Left forelimb (tissue), 1 donor: Measurements from ENCODE around the gene NOTCH1.
"Not testable (repeated sequence)": the region's sequence is repeated elsewhere in the genome, so short reads cannot be mapped to it uniquely, and the experiment has no call there.

Experiments
- DNase-seq: peaks from one replicate; pipeline ENCODE4 v3.0.0-alpha.2; 2018; ENCODE audit warnings: low spot score

NOTCH1 gene

DNA sequence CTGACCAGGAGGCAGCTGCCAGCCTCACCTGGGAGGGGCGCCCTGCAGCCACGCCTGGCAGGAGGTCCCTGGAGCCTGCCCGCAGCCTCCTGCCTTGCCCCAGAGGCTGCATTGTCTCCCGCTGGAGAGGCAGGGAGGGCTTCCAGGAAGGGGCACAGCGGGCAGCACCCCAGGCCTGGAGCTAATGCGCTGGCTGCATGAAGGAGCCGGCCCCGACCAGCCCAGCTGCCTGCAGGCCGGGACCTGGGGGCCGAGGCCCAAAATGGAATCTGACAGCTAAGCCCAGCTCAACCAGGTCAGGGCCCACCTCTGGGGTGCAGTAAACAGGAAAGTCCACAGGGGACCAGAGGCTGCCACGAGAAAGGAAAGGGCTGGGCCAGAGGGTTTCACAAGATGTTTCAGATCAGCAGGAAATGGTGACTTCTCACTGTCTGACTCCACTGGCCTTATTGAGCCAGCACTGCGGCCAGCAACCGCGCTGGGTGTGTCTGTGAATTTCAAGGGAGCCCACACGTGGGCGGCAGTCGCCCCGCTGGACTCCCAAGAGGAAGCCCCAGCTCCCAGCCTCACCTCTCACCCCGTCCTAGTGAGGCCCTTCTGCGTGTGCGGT, 18.6 kb upstream of the NOTCH1 start:
- DNase-seq = no peak

DNA sequence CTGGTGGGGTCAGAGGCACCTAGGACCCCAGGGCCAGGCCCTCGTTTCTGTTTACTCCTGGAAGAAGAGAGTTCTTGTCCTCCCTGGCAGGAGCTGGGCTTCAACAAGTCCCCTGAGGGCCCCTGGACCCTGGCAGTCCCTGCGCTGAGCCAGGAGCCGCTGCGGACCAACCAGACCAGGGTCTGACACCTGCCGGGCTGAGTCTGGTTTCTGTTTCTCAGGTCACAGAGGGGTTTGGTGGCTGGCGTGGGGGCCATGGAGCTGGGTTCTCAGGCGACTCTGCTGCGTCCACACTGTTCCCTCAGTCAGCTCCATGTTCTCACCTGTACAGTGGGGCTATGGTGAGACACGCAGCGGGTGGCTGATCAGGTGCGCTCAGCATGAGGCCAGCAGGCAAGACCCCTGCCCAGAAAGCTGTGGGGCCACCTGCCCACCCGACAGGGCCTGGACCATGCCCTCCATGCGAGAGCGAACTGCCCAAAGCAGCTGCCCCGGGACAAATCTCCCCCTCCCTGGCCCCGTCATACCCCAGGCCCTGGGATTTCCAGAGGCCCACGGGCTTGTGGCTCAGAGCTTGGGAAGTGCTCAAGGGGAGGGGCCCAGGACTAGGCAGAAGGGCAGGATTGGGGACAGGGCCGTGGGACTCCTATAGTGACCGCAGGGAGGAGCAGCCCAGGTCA, 17.9 kb upstream of the NOTCH1 start:
- DNase-seq = no peak

DNA sequence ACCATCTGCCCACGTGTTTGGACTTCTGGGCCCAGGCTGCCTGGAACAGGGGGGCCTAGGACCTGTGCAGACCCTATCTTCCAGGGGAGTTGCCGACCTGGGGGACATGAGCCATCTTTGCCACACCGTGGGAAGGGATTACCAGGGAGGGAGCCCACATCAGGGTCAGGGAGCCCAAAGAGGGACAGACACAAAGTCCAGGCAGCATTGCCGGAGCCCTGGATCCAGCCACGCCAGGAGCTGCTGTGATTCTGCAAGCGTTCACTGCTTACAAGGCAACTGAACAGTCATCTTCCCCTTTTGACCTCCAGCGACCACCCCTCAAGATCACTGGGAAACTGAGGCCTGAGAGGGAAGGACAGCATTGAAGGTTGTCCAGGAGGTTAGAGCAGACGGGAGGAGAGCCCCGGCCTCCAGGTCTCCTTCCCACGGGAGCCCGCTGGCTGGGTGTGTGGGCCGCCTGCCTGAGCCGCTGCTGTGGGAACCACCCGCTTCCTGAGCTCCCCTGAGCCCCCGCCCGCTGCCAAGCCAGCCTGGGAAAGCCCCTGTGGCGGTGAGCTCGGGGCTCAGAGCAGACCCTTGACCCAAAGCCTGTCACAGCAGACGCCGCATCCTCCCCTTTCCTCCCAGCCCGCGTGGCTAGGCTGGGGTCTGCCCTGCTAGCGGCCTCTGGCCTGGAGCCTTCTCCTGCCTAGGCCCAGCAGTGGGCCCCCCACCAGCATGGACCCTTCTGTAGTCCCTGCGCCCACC, 17.1 kb upstream of the NOTCH1 start:
- no peak for DNase-seq

DNA sequence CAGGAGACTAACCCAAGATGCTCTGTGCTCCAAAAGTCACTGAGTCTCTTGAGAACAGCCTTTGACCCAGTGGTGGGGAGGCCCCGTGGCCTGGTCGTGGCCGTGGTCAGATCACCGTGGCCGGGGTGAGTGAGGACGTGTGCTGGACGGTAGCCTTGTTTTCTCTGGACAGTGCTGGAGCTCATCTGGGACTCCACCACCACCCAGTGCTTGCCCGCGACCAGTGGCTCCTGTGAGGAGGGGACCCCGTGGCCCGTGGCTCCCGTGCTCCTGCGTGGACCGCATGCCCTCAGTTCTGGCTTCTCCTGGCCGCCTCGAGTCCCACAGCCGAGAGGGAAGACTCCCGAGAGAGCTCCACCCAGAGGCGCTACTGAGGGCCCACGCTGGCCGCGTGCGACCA, 15.9 kb upstream of the NOTCH1 start:
- no peak for DNase-seq

DNA sequence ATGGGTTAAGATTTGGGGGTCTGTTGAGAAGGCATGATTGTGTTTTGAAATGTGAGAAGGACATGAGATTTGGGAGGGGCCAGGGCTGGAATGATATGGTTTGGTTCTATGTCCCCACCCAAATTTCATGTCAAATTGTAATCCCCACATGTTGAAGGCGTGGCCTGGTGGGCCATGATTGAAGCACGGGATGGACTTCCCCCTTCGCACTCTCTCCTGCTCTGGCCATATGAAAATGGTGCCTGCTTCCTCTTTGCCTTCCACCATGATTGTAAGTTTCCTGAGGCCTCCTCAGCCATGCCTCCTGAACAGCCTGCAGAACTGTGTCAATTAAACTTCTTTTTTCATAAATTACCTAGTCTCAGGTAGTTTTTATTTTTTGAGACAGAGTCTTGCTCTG, 14.7 kb upstream of the NOTCH1 start:
- no peak for DNase-seq

DNA sequence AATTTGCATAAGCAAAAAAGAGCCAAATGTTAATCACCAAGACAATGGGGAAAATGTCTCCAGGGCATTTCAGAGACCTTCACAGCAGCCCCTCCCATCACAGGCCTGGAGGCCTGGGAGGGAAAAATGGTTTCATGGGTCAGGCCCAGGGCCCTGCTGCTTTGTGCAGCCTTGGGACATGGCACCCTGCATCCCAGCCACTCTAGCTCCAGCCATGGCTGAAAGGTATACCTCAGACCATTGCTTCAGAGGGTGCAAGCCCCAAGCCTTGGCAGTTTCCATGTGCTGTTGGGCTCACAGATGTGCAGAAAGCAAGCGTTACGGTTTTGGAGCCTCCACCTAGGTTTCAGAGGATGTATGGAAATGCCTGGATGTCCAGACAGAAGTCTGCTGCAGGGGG, 13.5 kb upstream of the NOTCH1 start:
- not testable (repeated sequence) for DNase-seq

DNA sequence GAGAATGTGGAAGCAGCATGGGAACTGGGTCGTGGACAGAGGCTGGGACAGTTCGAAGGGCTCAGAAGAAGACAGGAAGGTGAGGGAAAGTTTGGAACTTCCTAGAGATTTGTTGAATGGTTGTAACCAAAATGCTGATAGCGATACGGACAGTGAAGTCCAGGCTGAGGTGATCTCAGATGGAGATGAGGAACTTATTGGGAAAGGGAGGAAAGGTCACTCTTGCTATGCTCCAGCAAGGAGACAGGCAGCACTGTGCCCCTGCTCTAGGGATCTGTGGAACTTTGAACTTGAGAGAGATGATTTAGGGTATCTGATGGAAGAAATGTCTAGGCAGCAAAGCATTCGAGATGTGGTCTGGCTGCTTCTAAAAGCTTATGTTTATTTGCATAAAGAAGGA, 13.0 kb upstream of the NOTCH1 start:
- not testable (repeated sequence) for DNase-seq

DNA sequence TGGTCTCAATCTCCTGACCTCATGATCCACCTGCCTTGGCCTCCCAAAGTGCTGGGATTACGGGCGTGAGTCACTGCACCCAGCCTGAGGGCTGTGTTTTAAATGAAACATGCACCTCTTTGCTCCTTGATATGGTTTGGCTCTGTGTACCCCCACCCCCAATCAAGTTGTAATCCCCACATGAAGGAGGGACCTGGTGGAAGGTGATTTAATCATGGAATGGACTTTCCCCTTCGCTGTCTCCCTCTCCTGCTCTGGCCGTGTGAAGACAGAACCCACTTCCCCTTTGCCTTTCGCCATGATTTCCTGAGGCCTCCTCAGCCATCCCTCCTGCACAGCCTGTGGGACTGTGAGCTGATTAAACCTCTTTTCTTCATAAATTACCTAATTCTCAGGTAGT, 12.5 kb upstream of the NOTCH1 start:
- DNase-seq = no peak

DNA sequence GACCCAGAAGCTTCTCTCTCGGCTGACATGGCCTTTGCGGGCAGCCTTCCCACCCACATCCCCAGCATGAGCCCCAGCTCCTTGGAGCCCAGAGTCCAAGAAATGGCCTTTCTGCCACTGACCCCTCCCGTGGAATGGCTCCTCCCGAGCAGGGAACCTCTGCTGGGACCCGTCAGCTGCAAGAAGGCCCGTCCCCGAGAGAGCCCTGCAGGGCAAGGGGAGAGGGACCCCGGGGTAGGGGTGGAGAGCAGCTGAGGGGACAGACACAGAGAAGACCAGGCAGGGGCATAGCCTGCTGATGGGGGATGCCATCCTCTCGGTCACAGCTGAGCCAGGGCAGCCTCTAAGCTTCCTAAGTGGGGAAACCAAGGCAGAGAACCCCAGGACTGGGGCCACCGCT, 11.2 kb upstream of the NOTCH1 start:
- no peak for DNase-seq

DNA sequence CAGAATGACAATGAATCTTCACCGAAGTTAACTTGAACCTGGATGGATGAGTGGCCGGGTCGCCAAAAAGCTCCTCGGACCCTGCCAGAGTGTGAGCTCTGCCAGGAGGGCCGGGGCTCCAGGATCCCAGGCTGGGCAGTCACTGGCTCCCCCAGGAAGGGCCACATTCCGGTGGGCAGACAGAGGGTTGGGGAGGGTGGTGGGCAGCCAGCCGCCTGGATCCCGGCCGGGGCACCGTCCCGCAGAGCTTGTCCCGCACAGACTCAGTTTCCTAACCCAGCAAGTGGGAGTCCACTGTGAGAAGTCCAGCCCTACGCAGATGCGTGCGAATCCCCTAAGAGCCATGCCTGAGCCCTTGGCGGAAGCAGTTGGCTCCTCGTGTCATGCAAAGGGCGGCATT, 10.3 kb upstream of the NOTCH1 start:
- no peak for DNase-seq

DNA sequence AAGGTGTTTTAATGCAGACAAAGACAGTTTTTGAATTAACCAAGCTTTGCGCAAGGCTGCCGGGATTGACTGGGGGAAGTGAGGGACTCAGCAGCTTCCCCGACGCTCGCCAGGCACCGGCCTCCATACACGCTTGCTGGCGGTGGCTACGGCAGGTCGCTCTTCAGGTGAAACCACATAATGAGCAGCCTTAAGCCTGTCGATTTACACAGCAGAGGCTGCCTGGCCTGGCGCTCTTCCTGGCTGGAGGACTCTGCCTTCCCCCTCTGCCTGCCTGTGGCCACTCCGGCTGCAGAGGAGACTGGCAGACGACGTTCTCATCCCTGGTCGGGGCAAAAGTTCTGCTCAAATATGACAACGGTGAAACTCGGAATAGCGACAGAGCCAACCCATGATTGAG, 9.0 kb upstream of the NOTCH1 start:
- DNase-seq = no peak

DNA sequence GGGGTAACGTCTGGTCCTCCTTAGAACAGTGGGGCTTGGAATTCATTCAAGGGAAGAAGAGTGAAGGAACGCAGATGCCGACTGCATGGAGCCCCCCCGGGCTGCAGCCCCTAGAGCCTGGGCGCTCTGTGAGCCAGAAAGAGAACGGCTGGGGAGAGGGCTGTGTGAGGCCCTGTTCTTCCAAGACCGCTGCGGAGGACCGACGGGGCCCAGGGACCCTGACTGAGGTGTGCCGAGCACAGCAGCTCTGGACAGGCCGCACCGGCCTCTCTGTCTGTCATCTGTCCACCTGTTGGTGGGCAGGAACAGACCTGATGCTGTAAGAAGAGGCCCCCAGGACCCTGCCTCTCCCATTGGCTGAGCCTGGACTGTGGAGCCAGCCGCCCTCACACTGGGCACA, 7.7 kb upstream of the NOTCH1 start:
- no peak for DNase-seq

DNA sequence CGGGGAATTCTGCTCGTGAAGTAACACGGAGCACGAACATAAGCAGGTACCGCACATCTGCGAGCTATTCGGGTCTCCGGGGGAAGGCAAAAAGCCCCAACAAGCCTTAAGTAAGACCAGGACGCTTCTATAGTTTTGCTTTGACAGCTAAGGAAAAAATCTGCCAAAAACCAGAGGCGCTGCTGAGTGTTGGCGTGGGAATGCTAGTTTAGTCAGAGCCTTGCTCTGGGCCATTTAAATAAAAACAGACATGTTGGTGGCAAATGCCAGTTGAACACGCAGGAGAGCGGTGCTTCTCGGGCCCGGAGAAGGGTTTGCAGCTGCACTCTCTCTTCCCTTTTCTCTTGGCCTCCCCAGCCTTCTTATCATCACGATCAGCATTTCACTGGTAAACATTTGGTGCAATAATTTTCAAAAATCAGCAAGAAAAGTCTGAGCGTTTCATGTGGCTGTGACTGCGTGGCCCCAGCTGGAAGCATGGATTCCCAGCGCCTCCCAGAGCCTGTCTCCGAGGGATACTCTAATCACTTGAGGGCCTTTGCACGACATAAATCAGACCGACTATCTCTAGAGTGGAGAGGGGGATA, 6.4 kb upstream of the NOTCH1 start:
- no peak for DNase-seq

DNA sequence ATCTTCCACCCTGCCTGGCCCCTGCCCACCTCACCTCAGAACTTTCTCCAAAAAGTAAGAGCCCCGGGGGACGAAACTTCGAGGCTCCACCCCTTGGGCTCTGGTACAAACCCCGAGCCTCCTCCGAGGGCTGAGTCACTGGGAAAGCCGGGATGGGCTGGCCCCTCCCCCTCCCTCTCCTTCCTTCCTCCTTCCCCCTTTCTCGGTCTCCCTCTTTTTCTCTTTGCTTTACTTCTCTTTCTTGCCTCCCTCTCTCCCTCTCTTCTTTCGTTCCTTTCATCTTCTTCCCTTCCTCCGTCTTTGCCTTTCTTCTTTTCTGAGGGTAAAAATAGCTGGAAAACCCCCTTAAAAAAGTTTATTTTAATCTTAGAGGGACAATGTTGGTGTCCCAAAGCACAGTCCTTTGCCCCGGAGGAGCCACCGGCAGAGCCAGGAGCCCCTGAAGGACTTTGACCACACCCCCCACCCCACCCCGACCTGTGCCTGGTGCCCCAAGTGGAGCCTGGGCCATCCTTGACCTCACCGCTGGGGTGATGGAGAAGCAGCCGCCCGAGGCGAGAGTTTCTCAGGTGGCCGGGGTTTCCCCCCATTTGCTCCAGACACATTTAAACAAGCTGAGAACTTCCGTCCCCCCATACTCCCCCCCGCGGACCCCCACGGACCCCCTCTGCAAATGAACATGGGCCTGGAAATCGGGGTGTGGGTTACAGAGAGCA, 5.7 kb upstream of the NOTCH1 start:
- DNase-seq = no peak

DNA sequence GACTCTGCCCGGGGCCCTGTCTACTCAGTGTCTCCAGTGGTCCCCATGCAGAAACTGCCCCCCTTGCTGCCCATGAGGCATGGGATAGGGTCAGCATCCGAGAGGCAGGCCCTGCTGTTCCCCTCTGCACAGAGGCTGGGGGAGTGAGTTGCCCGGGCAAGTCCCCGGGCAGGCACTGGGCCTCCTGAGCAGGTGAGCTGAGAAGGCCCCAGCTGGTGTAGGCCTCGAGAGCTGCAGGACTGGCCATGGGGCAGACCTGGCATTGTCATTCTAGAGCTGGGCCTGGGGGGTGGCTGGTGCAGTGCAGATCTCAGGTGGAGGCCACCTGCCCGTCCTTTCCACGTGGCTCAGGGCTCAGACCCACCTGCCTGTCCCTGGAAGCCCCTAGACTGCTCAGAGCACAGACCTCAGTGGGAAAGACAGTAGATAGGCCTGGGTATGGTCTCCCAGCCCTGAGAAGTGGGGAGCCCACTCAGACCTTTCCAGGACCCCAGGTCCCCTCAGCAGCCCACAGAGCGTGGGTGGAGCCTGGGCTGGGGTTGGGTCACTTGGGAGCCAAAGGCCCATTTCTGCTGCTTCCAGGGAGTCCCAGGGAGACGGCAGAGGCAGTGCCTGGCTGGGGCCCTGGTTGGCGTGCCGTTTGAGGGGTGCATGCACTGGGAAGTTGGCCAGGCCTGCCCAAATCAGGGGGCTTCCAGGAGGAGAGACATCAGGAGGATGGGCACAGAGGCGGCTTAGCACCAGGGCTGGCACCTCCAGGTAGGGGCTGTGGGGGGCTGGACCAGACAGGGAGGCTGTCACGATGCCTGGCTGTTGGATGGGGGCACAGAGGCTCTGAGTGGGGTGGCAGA, 4.8 kb upstream of the NOTCH1 start:
- DNase-seq = no peak

DNA sequence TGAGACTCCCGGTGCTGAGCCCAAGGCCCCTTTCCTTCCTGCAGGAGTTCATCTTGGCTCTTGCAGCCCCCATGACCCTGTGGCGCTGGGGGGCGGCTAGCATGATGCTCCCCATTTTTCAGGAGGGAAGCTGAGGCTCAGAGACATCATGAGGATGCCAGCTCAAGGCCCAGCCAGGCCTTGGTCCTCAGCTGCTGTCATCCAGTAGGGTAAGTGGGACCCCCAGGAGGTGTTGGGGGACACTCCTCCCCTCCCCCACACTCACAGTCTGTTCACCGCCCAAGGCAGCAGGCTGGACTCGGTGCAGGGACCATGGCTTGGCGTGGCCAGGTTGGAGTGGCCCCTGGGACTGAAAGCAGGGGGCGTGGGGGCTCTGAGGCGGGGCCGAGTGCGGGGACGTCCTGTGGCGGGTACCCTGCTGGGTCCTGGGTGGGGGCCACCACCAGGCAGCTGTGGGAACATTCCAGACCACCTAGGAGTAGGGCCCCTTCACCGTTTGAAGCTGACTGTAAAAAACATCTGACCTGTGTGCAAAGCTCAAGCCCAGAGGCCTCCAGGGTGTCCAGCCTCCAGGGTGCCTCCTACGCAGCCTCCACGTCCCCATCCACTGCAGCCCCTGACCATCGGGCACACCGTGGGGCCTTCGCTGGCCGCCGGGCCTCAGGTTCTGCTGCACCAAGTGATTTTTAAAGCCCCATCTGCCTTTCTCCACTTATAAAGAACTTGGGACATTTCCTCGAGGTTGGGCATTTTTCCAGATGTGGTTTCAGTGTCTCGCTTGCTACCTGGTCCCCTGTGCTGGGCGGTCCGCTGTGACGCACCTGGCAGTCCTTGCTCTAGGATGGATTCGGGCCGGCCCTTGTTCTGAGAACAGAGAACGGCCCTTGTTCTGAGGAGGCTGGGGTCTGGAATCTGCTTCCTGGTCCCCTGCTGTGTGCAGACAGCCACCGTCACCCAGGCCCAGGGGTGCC, 3.4 kb upstream of the NOTCH1 start:
- no peak for DNase-seq

DNA sequence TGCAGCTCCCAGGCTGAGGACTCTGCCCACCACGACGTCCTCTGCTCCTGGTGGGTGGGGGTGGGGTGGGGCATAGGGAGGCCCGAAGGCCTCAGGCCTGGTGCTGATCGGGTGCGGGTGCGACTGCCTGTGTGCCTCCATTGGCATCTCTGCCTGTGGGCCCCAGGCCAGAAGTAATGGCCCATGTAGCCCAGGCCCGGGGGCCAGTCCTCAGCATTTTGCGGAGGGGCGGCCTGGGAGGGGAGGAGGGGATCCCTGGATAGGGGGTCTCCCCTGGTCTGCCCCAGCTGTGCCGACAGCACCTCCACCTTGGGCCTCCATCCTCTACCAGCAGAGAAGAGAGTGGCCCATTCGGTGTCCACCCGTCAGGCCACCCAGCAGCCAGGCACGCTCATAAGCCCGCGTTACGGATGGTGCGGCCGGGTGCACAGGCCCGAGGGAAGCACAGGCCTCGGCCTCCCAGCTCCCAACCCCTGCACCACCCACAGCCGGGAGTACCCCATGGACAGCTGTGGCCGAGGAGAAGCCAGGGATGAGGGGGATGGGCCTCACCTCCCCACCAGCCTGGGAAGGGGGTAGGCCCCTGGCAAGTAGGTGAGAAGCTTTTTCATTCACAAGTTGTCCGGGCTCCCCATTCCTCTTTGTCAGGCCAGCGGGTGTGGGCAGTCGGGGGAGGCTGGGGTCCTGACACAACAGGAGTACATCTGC, 1.8 kb upstream of the NOTCH1 start:
- DNase-seq = no peak

DNA sequence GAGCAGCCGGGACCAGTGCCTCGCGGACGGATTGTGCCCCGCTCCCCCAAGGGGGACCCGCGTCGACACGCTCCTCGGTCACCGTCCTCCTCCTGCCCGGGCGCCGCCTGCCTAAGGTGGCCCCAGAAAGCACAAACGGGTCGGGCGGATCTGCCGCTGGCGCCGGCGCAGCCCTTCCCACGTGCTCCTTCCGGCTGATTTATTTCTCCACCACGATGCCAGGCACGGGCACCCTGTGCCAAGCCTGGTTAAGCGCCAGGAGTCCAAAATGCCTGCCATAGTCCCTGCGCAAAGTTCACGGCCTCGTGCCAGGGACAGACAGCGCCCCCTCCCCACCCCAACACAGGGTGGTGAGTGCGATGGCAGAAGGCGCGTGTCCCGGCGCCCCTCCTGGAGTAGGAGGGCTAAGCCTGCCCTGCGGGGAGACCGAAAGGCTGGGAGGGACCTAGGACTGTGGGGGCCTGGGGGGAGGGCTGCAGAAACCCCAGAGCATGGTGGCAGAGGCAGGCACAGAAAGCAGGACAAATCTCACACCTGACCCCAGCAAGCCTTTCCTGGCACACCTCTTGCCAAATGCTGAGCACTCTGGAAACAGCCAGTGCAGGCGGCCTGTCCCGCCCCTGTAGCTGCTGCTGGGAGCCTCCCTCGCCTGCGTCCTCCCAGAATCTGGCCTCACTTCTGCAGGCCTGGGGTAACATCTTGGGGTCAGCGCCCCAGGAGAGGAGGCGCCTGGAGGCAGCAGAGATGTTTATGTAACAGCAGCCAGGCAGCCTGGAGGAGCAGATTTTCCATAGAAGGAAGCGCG, 1.1 kb upstream of the NOTCH1 start:
- DNase-seq = no peak

DNA sequence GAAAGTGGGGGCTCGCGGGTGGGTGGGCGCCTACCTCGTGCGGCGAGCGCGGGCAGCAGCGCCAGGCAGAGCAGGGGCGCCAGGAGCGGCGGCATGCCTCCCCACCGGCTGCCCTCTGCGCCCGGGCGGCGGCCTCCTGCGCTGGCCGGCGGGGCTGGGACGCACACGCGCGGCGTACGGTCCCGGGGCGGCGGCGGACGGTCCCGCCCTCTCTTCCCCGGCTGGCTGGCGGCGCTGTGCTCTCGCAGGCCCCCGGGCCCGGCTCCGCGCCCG, 220 bp downstream of the NOTCH1 start:
- DNase-seq = no peak
